AG08396 (cell line): ENCODE measurements around the gene SREK1IP1.

Source experiments
- DNase-seq: peaks from one replicate; pipeline ENCODE4 v3.0.0; 2012; ENCODE audit warnings: low spot score, mixed read lengths

Gene SREK1IP1

DNA sequence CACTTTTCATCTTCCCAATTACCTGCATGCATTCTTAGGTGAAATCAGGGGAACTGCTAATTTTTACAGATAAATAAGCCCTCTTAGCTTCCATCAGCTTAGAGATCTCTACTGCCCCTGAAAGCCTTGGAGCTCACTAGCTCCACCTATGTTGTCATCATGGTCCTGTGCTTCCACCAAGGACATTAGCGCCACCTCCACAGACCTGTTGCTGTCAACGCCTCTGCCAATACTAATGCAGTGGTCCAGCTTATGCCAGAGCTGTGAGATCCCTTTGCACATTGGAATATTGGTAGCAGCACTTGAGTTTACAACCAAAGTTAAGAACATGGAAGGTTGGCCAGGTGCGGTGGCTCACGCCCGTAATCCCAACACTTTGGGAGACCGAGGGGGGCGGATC, 85.9 kb downstream of the SREK1IP1 start:
- no peak for DNase-seq

DNA sequence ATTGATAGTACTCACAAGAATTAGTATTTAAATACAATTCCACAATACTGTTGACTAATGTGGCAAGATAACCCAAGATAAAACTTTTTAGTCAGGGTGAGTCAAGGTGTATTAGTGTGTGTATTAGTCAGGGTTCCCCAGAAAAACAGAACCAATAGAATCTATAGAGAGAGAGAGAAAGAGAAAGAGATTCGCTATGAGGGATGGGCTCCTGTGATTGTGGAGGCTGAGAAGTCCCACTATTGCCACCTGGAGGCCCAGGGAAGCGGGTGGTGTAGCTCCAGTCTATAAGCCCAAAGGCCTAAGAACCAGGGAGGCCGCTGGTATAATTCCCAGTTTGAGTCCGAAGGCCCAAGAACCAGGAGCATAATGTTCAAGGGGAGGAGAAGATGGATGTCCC, 88.2 kb downstream of the SREK1IP1 start:
- no peak for DNase-seq

DNA sequence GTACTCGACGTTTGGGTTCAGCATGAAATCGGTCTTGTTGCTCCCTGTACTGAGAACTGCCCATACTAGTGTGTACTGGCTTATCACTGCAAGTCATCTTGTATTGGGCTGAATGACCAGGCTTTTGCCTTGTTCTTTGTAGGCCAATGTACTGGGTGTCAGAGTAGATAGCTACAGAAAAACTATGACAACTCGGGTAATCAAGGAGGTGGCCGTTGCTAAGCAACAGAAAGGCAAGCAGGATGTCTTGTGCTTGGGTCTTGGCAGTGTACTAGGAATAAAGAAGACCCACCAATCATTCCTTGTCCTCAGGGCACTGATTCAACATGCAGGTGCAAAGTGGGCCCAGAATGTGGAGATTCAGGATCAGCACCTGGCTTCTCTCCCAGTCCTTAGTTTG, 90.1 kb downstream of the SREK1IP1 start:
- DNase-seq = no peak

DNA sequence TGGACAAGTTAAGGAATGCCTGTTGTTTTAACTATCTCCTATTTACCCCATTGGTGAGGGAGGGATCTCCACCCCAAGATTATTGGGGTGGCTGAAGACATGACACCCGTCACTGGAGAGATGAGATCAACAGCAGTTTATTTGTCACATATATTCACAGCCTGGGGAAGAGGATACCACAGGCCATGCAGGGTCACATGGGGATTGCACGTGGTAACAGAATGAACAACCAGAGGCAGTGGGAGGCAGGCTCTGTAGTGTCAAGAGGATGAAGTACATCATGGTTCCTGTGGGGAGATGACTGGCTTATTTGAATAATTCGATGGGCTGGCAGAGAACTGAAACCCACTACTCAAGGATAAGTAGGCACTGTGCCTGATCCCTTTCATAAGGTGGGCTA, 96.8 kb downstream of the SREK1IP1 start:
- DNase-seq = no peak

DNA sequence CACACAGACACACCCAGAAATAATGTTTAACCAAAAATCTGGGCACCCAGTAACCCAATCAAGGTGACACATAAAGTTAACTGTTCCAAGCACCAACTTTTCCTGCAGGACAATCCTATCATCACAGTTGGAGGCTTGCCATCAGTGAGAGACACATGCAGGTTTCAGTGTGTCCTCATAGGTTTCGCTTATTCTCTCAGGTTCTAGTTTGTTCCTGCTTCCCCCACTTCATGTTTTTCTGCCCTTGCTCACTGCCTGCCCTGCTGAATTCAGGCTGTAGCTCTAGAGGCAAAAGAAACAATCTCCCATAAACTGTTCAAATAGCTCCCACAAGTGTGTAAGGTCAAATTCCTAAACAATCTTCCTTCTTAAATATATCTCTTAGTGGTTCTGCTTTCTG, 98.2 kb downstream of the SREK1IP1 start:
- DNase-seq = no peak
